AG08395 (cell line): Measurements from ENCODE around the gene POLD4.
"Not testable (repeated sequence)": the region's sequence is repeated elsewhere in the genome, so short reads cannot be mapped to it uniquely, and the experiment has no call there.

Source experiments
- DNase-seq: peaks from one replicate; pipeline ENCODE4 v3.0.0; 2012; ENCODE audit warnings: mixed read lengths, low spot score

Gene POLD4

DNA sequence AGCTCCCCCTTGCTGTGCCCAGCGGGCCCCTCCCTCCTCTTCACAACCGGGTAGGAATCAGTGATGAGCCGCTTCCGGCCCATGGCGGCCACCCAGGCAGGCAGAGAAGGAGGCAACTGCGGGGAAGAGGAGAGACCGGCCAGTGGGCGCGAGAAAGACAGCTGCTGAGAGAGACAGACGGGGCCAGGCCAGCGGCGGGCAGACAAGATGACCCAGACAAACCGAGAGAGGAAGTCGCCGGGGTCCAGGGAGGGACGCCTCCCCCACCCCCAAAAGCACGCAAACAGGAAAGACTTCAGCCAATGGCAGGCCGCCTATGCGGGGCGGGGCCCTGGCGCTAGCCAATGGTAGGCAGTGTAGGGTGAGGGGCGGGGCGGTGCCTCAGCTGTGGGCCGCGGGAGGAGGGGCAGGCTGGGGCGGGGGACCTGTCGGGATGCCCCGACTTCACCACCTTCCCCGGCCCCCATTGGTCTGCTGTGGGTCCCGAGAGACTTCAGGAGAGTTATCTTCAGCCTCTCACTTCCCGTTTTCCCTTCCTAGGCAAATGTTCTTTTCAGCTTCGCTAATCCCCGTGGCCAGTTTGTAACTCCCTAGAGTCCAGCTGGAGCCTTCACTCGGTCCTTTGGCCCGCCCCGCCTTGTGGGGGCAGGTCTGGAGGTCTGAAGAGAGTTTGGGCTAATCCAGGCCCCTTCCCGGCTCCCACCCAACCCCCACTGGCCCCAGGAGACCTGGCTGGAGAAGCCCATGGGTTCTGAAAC, at the start of gene POLD4:
Gene POLD4 (minus strand): TSS at position 230 of the 758 bp plus-strand sequence. CDS start 147 bp downstream, at position 83.
- DNase-seq: peak; percentile 97

- not testable (repeated sequence) for DNase-seq
These were observed 49.7 kb upstream of the POLD4 start for GRCh38 chr11:67403085-67403484.

DNA sequence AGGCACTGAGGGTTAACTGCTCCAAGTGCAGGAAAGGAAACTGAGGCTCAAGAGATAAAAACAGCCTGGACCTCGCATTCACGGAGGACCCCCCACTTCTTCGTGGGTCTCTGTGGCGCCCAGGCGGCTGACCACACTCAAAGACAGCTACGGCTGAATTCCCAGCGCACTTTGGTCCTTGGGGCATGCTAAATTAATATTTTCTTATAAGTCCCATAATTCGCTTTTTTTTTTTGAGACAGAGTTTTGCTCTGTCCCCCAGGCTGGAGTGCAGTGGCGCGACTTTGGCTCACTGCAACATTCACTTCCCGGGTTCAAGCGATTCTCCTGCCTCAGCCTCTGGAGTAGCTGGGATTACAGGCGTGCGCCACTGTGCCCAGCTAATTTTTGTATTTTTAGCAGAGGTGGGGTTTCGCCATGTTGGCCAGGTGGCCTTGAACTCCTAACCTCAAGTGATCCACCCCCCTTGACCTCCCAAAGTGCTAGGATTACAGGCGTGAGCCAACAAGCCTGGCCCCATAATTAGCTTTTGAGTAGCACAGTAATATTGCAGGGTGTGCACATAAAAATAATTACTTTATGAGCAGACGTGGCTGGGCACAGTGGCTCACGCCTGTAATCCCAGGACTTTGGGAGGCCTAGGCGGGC, 49.0 kb upstream of the POLD4 start:
- not testable (repeated sequence) for DNase-seq

GRCh38 chr11:67401495-67402191, 48.3 kb upstream of the POLD4 start, which contains the start of gene PPP1CA:
Gene PPP1CA, minus strand, starts transcription at chr11:67401858. Its CDS starts 76 bp downstream, at chr11:67401782.
- peak; percentile 99 for DNase-seq

- no peak for DNase-seq
These were observed 47.7 kb upstream of the POLD4 start for GRCh38 chr11:67400942-67401494.

DNA sequence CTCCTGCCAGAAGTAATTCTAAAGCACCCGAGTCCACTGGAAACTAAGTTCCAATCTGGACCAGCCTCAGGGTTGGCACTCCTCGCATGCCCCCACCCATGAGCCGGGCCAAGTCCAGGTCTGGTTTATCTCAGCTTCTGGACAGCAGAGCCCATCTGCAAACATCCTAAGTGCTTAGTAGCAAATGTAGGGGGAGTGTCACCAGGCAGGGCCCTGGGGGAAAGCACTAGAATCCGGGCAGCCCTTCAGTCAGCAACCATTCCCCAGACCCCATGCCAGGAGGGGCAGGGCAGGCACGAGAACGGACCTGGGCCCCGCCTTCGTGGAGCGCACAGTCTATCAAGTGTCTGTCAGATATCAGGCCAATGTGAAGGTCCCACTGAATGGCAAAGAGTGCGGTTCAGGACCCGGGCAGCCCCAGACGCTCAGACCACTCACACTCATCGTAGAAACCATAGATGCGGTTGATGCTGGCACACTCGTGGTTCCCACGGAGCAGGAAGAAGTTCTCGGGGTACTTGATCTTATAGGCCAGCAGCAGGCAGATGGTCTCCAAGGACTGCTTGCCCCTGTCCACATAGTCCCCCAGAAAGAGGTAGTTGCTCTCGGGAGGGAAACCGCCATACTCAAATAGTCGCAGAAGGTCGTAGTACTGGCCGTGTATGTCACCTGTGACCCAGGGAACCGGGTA, 47.0 kb upstream of the POLD4 start:
- no peak for DNase-seq

DNA sequence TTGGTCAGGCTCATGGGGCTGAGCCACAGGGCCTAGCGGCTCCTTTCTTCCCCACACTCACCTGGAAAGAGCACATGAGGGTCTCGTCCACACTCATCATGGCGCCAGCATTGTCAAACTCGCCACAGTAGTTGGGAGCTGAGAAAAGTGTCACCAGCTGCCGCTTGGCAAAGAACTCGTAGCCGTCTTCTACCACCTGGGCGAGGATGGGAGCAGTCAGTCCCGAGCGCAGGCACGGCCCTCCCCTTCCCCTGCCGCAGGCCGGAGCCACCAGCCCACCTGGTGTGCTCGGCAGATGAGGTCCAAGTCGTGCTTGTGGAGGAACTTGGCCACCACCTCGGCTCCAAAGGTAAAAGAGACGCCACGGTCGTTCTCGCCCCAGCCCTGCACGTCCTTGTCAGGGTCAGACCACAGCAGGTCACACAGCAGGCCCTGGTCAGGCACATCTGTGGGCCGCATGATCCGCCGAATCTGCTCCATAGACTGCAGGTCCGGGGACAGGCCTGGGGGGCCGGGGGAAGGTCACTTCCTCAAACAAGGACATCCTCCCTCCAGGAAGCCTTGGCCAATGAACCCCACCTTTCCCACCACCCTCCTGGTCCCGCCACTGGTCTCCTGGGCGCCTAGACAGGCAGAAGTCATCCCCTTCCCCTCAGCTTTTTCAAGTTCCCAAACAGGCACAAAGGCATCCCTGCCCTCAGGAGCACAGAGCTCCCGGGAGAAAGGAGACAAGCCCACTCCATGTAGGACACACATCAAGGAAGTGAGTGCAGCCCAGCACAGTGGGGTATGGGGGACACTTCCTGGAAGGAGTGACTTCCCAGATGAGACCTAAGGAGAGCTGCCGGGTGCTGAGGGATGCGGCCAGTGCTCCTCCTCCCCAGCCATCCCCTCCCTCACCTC, 45.6 kb upstream of the POLD4 start:
- no peak for DNase-seq

DNA sequence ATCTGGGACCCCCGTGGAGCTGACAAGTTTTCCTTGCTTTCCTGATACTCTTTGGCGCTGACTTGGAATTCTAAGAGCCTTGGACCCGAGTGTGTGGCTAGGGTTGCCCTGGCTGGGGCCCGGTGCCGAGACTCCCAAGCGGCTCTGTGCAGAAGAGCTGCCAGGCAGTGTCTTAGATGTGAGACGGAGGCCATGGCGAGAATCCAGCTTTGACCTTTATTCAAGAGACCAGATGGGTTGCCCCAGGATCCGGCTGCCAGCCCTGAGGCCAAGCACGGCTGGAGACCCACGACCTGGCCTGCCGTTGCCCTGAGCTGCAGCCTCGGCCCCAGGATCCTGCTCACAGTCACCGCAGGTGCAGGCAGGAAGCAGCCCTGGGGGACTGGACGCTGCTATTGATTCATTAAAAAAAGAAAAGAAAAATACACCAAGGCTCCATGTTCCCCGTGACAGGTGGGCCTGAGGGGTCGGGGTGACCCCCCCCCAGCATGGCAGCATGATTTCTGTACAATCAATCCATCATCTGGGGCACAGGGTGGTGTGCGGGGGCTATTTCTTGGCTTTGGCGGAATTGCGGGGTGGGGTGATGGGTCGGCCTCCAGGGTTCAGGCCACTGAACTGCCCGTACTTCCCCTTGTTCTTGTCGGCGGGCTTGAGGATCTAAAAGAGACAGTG, 44.8 kb upstream of the POLD4 start:
- DNase-seq: no peak

GRCh38 chr11:67397536-67397935, 44.2 kb upstream of the POLD4 start:
- no peak for DNase-seq

GRCh38 chr11:67396587-67397389, 43.4 kb upstream of the POLD4 start:
- no peak for DNase-seq

- no peak for DNase-seq
These were observed 42.9 kb upstream of the POLD4 start for GRCh38 chr11:67396259-67396581.

DNA sequence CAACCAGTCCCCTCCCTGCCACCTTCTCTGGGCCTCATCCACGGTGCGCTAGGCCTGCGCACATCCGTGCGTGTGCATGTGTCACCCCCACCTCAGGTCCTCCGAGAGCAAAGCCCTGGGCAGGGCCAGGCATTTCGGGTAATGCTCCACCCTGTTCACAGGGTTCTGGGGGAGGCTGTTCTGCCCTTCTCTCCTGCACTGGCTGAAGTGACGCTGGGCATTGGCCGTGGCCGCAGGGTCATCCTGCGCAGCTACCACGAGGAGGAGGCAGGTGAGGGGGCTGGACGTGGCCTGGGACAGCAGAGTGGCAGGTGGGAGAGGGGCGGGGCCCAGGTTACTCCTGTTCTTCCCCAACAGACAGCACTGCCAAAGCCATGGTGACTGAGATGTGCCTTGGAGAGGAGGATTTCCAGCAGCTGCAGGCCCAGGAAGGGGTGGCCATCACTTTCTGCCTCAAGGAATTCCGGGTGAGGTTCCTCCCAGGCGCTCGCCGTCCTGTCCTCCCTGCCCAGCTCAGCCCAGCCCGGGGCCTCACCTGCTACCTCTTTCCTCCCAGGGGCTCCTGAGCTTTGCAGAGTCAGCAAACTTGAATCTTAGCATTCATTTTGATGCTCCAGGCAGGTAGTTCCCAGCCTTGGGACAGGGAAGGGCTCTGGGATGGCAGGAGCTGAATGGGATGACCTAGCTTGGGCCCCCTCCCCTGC, 42.4 kb upstream of the POLD4 start:
- no peak for DNase-seq

- no peak for DNase-seq
These were observed 40.6 kb upstream of the POLD4 start for GRCh38 chr11:67393990-67394389.

GRCh38 chr11:67393437-67393836, 40.1 kb upstream of the POLD4 start:
- DNase-seq: no peak

GRCh38 chr11:67392183-67392715, 38.9 kb upstream of the POLD4 start:
- no peak for DNase-seq

GRCh38 chr11:67391304-67392182, 38.2 kb upstream of the POLD4 start, which contains the start of gene RAD9A:
Gene RAD9A, plus strand, starts transcription at chr11:67391986. Its CDS starts 59 bp downstream, at chr11:67392045.
- peak; percentile 99 for DNase-seq

DNA sequence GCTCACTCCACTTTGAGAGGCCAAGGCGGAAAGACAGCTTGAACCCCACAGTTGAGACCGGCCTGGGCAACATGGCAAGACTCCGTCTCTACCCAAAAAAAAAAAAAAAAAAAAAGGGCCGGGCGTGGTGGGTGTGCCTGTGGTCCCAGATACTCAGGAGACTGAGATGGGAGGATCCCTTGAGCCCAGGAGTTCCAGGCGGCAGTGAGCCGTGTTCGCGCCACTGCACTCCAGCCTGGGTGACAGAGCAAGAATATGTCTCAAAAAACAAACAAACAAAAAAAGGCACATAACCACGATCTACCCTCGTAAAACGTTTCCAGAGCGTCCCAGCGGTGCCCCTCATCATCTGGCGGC, 37.6 kb upstream of the POLD4 start:
- DNase-seq: no peak

DNA sequence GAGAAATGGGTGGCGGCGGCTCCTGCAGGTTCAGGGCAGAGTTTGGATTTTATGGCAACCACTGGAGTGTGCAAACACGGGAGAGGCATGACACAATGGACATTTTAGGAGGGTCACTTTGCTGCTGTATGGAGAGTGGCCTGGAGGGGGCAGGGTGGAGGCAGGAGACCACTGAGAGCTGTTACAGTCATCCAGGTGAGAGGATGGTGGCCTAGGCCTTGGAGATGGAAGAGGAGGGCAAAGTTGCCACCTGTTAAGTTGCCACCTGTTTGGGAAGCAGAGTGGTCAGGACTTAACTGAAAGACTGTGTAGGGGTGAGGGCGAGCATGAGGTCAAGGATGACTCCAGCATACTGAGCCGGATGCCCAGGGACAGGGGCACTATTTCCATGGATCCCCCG, 36.1 kb upstream of the POLD4 start:
- DNase-seq: peak; percentile 41
